ENCODE results near the gene NFAM1.

NFAM1 gene

GRCh38 chr22:42334875-42335512 is 97.2 kb downstream of the NFAM1 start:
- Histone ChIP-seq H3F3A (ENCODE audit: control insufficient read depth, insufficient read depth) (no peaks in the 10 kb centered on the region), H3K36me3 (ENCODE audit: control insufficient read depth, low read length) (no peaks in the 10 kb centered on the region), H3K4me2 (ENCODE audit: low read length) (no peak overlapping the region), H3K79me2 (ENCODE audit: control insufficient read depth, low read length) (no peaks in the 10 kb centered on the region), H4K20me1 (ENCODE audit: control insufficient read depth, insufficient read depth, low read depth, low read length) (no peaks in the 10 kb centered on the region; the same call in 1 of the 2 replicates), H3K4me3 (ENCODE audit: low read length) (no peak overlapping the region), H3K9me3 (ENCODE audit: control insufficient read depth, insufficient read depth, low read length) (no peaks in the 10 kb centered on the region), H3K27me3 (ENCODE audit: control insufficient read depth, low read length) (peaks cover 27% of the 10 kb centered on the region), H3K27ac (ENCODE audit: low read depth, low read length) (no peak overlapping the region), H3K4me1 (ENCODE audit: control insufficient read depth, low read length) (no peaks in the 10 kb centered on the region), H3K9me2 (replicated peaks; ENCODE audit: control insufficient read depth, low read length) (no peaks in the 10 kb centered on the region)
- TF ChIP-seq EZH2phosphoT487 (IDR thresholded peaks at IDR 0.05; ENCODE audit: borderline replicate concordance, low read length) (no peak), CTCF (IDR thresholded peaks at IDR 0.05; ENCODE audit: low read depth, low read length, poor library complexity, severe bottlenecking) (no peak)

GRCh38 chr22:42333544-42333943 is 98.7 kb downstream of the NFAM1 start:
- no peaks in the 10 kb centered on the region for H3K79me2 ChIP-seq (ENCODE audit: control insufficient read depth, low read length)
- H3K27me3 ChIP-seq (ENCODE audit: control insufficient read depth, low read length) = peaks cover 16% of the 10 kb centered on the region; the same call in 1 of the 2 replicates
- no peaks in the 10 kb centered on the region for H3K36me3 ChIP-seq (ENCODE audit: control insufficient read depth, low read length)
- no peaks in the 10 kb centered on the region for H3K9me2 ChIP-seq (replicated peaks; ENCODE audit: control insufficient read depth, low read length)
- no peaks in the 10 kb centered on the region for H3K9me3 ChIP-seq (ENCODE audit: control insufficient read depth, insufficient read depth, low read length)
- H3K4me1 ChIP-seq (ENCODE audit: control insufficient read depth, low read length) = no peaks in the 10 kb centered on the region
- H3K4me3 ChIP-seq (ENCODE audit: low read length) = no peak overlapping the region
- no peaks in the 10 kb centered on the region for H4K20me1 ChIP-seq (ENCODE audit: control insufficient read depth, insufficient read depth, low read depth, low read length)
- H3F3A ChIP-seq (ENCODE audit: control insufficient read depth, insufficient read depth) = no peaks in the 10 kb centered on the region
- no peak overlapping the region for H3K4me2 ChIP-seq (ENCODE audit: low read length)
- TF ChIP-seq EZH2phosphoT487 (IDR thresholded peaks at IDR 0.05; ENCODE audit: borderline replicate concordance, low read length) (no peak), CTCF (IDR thresholded peaks at IDR 0.05; ENCODE audit: low read depth, low read length, poor library complexity, severe bottlenecking) (no peak)
- no peak overlapping the region for H3K27ac ChIP-seq (ENCODE audit: low read depth, low read length)

GRCh38 chr22:42332089-42332488 is 100.1 kb downstream of the NFAM1 start:
- peaks cover 8% of the 10 kb centered on the region; the same call in 1 of the 2 replicates for H4K20me1 ChIP-seq (ENCODE audit: control insufficient read depth, insufficient read depth, low read depth, low read length)

More at GRCh38 chr22:42332089-42332488, 100.1 kb downstream of the NFAM1 start:
- no peak overlapping the region for H3K4me3 ChIP-seq (ENCODE audit: low read length)
- H3K79me2 ChIP-seq (ENCODE audit: control insufficient read depth, low read length) = no peaks in the 10 kb centered on the region
- H3K27me3 ChIP-seq (ENCODE audit: control insufficient read depth, low read length) = peaks cover 10% of the 10 kb centered on the region; the same call in 1 of the 2 replicates
- H3K27ac ChIP-seq (ENCODE audit: low read depth, low read length) = no peak overlapping the region
- H3F3A ChIP-seq (ENCODE audit: control insufficient read depth, insufficient read depth) = no peaks in the 10 kb centered on the region
- no peaks in the 10 kb centered on the region for H3K9me2 ChIP-seq (replicated peaks; ENCODE audit: control insufficient read depth, low read length)
- H3K36me3 ChIP-seq (ENCODE audit: control insufficient read depth, low read length) = no peaks in the 10 kb centered on the region
- H3K4me1 ChIP-seq (ENCODE audit: control insufficient read depth, low read length) = peaks cover 8% of the 10 kb centered on the region
- no peak overlapping the region for H3K4me2 ChIP-seq (ENCODE audit: low read length)
- TF ChIP-seq EZH2phosphoT487 (IDR thresholded peaks at IDR 0.05; ENCODE audit: borderline replicate concordance, low read length) (no peak), CTCF (IDR thresholded peaks at IDR 0.05; ENCODE audit: low read depth, low read length, poor library complexity, severe bottlenecking) (no peak)
- H3K9me3 ChIP-seq (ENCODE audit: control insufficient read depth, insufficient read depth, low read length) = no peaks in the 10 kb centered on the region

Measured in DOHH2 (cell line).